Stomach (tissue), 4 donors: ENCODE data around the gene JUNB.

ENCODE experiments used
- CTCF ChIP-seq, 7 experiments: fragments of 450-650 bp in 4 of 7; fragments of 200-600 bp in 3 of 7; sonication (generic) in 3 of 7; IDR thresholded peaks; one replicate each; pipeline ENCODE4 v1.5.1; 2016 to 2019; ENCODE audit warnings: antibody characterized with exemption in 7 of 7, control low read depth in 2 of 7, mild to moderate bottlenecking in 1 of 7
- POLR2AphosphoS5 ChIP-seq, 3 donors: sonication (generic); formaldehyde crosslinking; IDR thresholded peaks; one replicate each; pipeline ENCODE4 v1.6.1; 2016; ENCODE audit warnings: antibody characterized with exemption in 3 of 3

DNA sequence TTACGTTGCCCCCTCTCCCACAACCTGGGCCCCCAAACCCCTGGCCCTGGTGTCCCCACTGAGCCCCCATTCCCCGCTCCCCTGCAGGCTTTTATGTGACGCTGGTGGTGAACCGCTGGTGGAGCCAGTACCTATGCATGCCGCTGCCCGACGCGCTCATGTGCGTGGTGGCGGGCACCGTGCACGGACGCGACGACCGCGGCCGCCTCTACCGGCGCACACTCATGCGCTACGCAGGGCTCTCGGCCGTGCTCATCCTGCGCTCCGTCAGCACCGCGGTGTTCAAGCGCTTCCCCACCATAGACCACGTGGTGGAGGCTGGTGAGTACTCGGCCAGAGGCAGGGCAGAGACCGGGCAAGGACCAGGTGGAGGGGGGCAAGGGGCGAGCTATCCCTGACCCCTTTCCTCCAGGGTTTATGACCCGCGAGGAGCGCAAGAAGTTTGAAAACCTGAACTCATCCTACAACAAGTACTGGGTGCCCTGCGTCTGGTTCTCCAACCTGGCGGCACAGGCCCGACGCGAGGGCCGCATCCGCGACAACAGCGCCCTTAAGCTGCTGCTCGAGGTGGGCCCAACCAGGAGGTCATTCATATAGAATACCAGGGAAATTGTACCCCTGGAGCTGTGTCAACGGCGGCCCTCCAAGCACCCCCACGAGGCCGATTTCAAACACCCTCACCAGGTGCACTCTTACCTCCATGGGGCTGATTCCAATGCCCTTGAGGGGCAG is 36.7 kb upstream of the JUNB start:
- TF ChIP-seq CTCF (IDR thresholded peaks at IDR 0.05) = no peak
- no peak for TF ChIP-seq POLR2AphosphoS5 (IDR thresholded peaks at IDR 0.05)
